KMS-11 (cell line): ENCODE results near the gene TTC24.
"Not testable (repeated sequence)": the region's sequence is repeated elsewhere in the genome, so short reads cannot be mapped to it uniquely, and the experiment has no call there.

Experiments
- H2AFZ ChIP-seq: fragments of 200-600 bp; sonication (generic); 2 replicates; pipeline ENCODE4 v1.6.1; 2016; ENCODE audit warnings: antibody characterized with exemption, mixed run types, low read depth
- H3K27ac ChIP-seq: fragments of 200-600 bp; sonication (generic); 2 replicates; pipeline ENCODE4 v1.6.1; 2016; ENCODE audit warnings: mild to moderate bottlenecking, mixed run types
- H3K27me3 ChIP-seq: fragments of 200-600 bp; sonication (generic); 2 replicates; pipeline ENCODE4 v1.6.1; 2017; ENCODE audit warnings: mild to moderate bottlenecking, low read depth, mixed run types, moderate library complexity; ENCODE audit not compliant: insufficient read depth
- H3K36me3 ChIP-seq: fragments of 200-600 bp; sonication (generic); 2 replicates; pipeline ENCODE4 v1.6.1; 2017; ENCODE audit warnings: mild to moderate bottlenecking, mixed run types; ENCODE audit not compliant: insufficient read depth
- H3K4me1 ChIP-seq: fragments of 200-600 bp; sonication (generic); 2 replicates; pipeline ENCODE4 v1.6.1; 2016; ENCODE audit warnings: mild to moderate bottlenecking, low read depth, mixed run types; ENCODE audit not compliant: poor library complexity, severe bottlenecking
- H3K4me2 ChIP-seq: fragments of 200-600 bp; sonication (generic); 2 replicates; pipeline ENCODE4 v1.7.0; 2016; ENCODE audit warnings: mild to moderate bottlenecking, mixed run types
- H3K4me3 ChIP-seq: fragments of 200-600 bp; sonication (generic); IDR thresholded peaks from 2 replicates; pipeline ENCODE4 v1.6.1; 2017; ENCODE audit warnings: low read depth, low read length, mixed read lengths; ENCODE audit not compliant: insufficient read depth
- H3K79me2 ChIP-seq: fragments of 200-600 bp; sonication (generic); 2 replicates; pipeline ENCODE4 v1.6.1; 2016; ENCODE audit warnings: low read depth, mixed run types; ENCODE audit not compliant: insufficient read depth
- H3K9ac ChIP-seq: fragments of 200-600 bp; sonication (generic); 2 replicates; pipeline ENCODE4 v1.6.1; 2016; ENCODE audit warnings: mild to moderate bottlenecking, mixed run types
- H4K20me1 ChIP-seq: fragments of 200-600 bp; sonication (generic); 2 replicates; pipeline ENCODE4 v1.6.1; 2016; ENCODE audit warnings: mild to moderate bottlenecking, mixed run types; ENCODE audit not compliant: insufficient read depth
- TF ChIP-seq, protein P1 (sequence below): fragments of 200-600 bp; sonication (generic); conservative IDR thresholded peaks from 2 replicates; pipeline ENCODE4 v1.6.1; 2017; ENCODE audit warnings: low read depth, mild to moderate bottlenecking, antibody characterized with exemption, low read length, moderate library complexity, mixed read lengths

The TTC24 gene

DNA sequence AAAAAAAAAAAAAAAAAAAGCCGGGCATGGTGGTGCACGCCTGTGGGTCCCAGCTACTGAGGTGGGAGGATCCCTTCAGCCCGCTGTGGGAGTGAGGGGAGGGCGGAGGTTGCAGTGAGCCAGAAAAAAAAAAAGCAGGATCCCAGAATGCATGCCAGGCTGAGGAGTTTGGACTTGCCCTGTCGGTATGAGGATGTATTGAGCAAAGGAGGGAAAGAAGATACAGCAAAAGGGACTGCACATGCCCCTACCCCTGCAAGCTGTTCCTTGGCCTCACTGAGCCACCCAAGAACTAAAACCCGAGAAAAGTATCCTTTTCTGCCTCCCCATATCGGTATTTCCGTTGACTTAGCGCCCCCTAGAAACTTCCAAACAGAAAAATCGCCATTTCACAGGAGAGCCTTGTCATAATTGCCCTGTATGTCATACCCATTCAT, 23.1 kb downstream of the TTC24 start:
- peaks cover 7% of the 10 kb centered on the region; the same call in 1 of the 2 replicates for H3K27me3 ChIP-seq
- TF ChIP-seq, protein P1, sequence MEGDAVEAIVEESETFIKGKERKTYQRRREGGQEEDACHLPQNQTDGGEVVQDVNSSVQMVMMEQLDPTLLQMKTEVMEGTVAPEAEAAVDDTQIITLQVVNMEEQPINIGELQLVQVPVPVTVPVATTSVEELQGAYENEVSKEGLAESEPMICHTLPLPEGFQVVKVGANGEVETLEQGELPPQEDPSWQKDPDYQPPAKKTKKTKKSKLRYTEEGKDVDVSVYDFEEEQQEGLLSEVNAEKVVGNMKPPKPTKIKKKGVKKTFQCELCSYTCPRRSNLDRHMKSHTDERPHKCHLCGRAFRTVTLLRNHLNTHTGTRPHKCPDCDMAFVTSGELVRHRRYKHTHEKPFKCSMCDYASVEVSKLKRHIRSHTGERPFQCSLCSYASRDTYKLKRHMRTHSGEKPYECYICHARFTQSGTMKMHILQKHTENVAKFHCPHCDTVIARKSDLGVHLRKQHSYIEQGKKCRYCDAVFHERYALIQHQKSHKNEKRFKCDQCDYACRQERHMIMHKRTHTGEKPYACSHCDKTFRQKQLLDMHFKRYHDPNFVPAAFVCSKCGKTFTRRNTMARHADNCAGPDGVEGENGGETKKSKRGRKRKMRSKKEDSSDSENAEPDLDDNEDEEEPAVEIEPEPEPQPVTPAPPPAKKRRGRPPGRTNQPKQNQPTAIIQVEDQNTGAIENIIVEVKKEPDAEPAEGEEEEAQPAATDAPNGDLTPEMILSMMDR, result peak; percentile 85
- no peak overlapping the region for H3K27ac ChIP-seq
- H4K20me1 ChIP-seq, result no peaks in the 10 kb centered on the region
- H3K4me1 ChIP-seq, result peaks cover 30% of the 10 kb centered on the region
- H2AFZ ChIP-seq, result peak overlapping the region; percentile 96; the same call in 1 of the 2 replicates
- no peak overlapping the region for H3K4me3 ChIP-seq
- H3K9ac ChIP-seq, result no peak overlapping the region
- peaks cover 37% of the 10 kb centered on the region for H3K79me2 ChIP-seq
- H3K4me2 ChIP-seq, result peak overlapping the region; percentile 77; the same call in 1 of the 2 replicates
- H3K36me3 ChIP-seq, result peaks cover 6% of the 10 kb centered on the region; the same call in 1 of the 2 replicates

- peaks cover 23% of the 10 kb centered on the region for H3K4me1 ChIP-seq
- not testable (repeated sequence) for H3K4me2 ChIP-seq
Measured at GRCh38 chr1:156607344-156607743, 27.8 kb downstream of the TTC24 start.

DNA sequence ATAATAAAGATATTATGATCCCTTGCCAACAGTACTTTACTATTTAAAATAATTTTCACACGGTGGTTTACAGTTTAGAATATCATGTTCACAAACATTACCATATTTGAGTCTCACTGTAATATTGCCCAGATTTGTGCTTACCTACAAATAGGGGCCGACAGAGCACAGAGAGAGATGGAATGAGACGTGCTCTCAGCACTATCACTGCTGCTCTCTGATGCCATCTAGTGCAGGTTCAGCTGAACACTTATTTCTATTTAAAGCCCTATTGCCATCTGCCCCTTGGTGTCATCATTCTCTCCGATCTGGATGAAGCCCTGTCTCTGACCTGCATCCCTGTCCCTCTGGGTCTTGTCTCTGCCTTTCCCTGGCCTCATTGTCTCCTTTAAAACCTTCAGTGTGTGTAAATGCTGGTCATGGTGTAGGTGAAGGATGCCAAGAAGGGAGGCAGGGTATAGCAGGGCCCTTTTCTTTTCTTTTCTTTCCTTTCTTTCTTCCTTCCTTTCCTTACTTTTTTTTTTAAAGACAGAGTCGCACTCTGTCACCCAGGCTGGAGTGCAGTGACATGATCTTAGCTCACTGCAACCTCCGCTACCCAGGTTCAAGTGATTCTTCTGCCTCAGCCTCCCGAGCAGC, 28.6 kb downstream of the TTC24 start:
- H3K4me2 ChIP-seq, result peak overlapping the region; percentile 39
- H3K36me3 ChIP-seq, result no peaks in the 10 kb centered on the region
- no peak overlapping the region for H3K4me3 ChIP-seq
- H3K27me3 ChIP-seq, result peaks cover 40% of the 10 kb centered on the region
- no peak overlapping the region for H3K9ac ChIP-seq
- H3K27ac ChIP-seq, result no peak overlapping the region
- TF ChIP-seq, protein P1, result peak; percentile 98
- no peaks in the 10 kb centered on the region for H4K20me1 ChIP-seq
- peaks cover 17% of the 10 kb centered on the region for H3K4me1 ChIP-seq
- no peak overlapping the region for H2AFZ ChIP-seq
- H3K79me2 ChIP-seq, result no peaks in the 10 kb centered on the region

More at GRCh38 chr1:156607344-156607743, 27.8 kb downstream of the TTC24 start:
- not testable (repeated sequence) for H3K4me3 ChIP-seq, H3K9ac ChIP-seq, H3K27ac ChIP-seq, H2AFZ ChIP-seq, H3K36me3 ChIP-seq, H4K20me1 ChIP-seq, H3K79me2 ChIP-seq
- H3K27me3 ChIP-seq, result peaks cover 32% of the 10 kb centered on the region

DNA sequence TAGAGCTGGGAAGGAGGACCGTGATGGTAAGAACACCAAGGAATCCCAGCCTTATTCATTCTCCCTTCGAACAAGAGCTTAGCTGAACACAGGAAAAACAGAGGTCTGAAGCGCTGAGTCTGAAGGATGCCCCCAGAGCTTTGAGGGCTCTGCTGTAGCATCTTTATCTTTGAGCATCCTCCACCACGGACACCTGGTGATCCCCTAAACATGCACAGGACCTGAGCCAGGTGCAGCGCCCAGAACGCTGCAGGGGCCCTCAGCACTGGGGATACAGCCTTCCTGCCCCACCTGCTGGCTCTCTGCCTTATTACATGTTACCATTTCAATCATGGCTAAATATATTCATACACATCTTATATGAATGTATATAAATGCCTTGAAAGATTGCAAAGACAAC, 29.5 kb downstream of the TTC24 start:
- no peaks in the 10 kb centered on the region for H3K36me3 ChIP-seq
- TF ChIP-seq, protein P1, result peak; percentile 99
- H3K79me2 ChIP-seq, result no peaks in the 10 kb centered on the region
- H3K4me1 ChIP-seq, result peaks cover 17% of the 10 kb centered on the region
- peak overlapping the region; percentile 3; the same call in 1 of the 2 replicates for H2AFZ ChIP-seq
- no peak overlapping the region for H3K27ac ChIP-seq
- H3K9ac ChIP-seq, result no peak overlapping the region
- peaks cover 48% of the 10 kb centered on the region for H3K27me3 ChIP-seq
- H3K4me3 ChIP-seq, result no peak overlapping the region
- H4K20me1 ChIP-seq, result no peaks in the 10 kb centered on the region
- peak overlapping the region; percentile 39 for H3K4me2 ChIP-seq

DNA sequence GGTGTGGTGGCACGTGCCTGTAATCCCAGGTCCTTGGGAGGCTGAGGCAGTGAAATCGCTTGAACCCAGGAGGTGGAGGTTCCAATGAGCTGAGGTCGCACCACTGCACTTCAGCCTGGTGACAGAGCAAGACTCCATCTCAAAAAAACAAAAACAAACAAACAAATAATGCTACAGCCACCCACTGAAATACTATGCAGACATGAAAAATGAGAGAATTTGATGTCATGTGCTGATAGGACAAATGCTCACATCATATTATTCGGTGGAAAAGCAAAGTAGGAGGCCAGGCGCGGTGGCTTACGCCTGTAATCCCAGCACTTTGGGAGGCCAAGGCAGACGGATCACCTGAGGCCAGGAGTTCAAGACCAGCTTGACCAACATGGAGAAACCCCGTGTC, 30.5 kb downstream of the TTC24 start:
- H3K9ac ChIP-seq, H3K4me2 ChIP-seq, H2AFZ ChIP-seq, H3K27ac ChIP-seq, H3K4me3 ChIP-seq, H4K20me1 ChIP-seq, H3K36me3 ChIP-seq, H3K79me2 ChIP-seq: not testable (repeated sequence)
- Histone ChIP-seq H3K4me1 (peaks cover 17% of the 10 kb centered on the region), H3K27me3 (peaks cover 58% of the 10 kb centered on the region)
